Neural cell (in vitro differentiated cells): Measurements from ENCODE around the gene IGF2BP2.

ENCODE experiments used
- CTCF ChIP-seq: fragments of 450-650 bp; IDR thresholded peaks from 2 replicates; pipeline ENCODE4 v1.5.1; 2014; ENCODE audit warnings: antibody characterized with exemption, mild to moderate bottlenecking, moderate library complexity; ENCODE audit not compliant: poor library complexity, severe bottlenecking
- EP300 ChIP-seq: fragments of 450-650 bp; conservative IDR thresholded peaks from 2 replicates; pipeline ENCODE4 v1.6.1; 2014; ENCODE audit warnings: antibody characterized with exemption, mild to moderate bottlenecking, moderate library complexity; ENCODE audit not compliant: poor library complexity, severe bottlenecking
- EZH2 ChIP-seq: fragments of 200-600, 300-800 bp; shearing (Covaris generic), sonication (generic); IDR thresholded peaks from 2 replicates; pipeline ENCODE4 v1.6.1; 2014; ENCODE audit warnings: antibody characterized with exemption, low read length, borderline replicate concordance, mild to moderate bottlenecking; ENCODE audit not compliant: insufficient read depth, poor library complexity, severe bottlenecking
- MXI1 ChIP-seq: fragments of 450-650 bp; conservative IDR thresholded peaks from 2 replicates; pipeline ENCODE4 v1.6.1; 2014; ENCODE audit warnings: antibody characterized with exemption, mild to moderate bottlenecking; ENCODE audit not compliant: poor library complexity, severe bottlenecking
- POLR2AphosphoS5 ChIP-seq: IDR thresholded peaks from 2 replicates; pipeline ENCODE4 v1.6.1; 2012
- RAD21 ChIP-seq: fragments of 450-650 bp; conservative IDR thresholded peaks from 2 replicates; pipeline ENCODE4 v1.6.1; 2014; ENCODE audit warnings: antibody characterized with exemption, mild to moderate bottlenecking, moderate library complexity
- REST ChIP-seq: IDR thresholded peaks from 2 replicates; pipeline ENCODE4 v1.6.1; 2012; ENCODE audit warnings: borderline replicate concordance
- TAF1 ChIP-seq: IDR thresholded peaks from 2 replicates; pipeline ENCODE4 v1.6.1; 2012; ENCODE audit warnings: low read depth

- TF ChIP-seq CTCF: no peak
- no peak for TF ChIP-seq POLR2AphosphoS5
- no peak for TF ChIP-seq EZH2
- TF ChIP-seq TAF1: no peak
- TF ChIP-seq REST: no peak
- TF ChIP-seq RAD21: no peak
- no peak for TF ChIP-seq EP300
- TF ChIP-seq MXI1: no peak
These were observed 64.8 kb downstream of the IGF2BP2 start for GRCh38 chr3:185760088-185760487.
